Neural progenitor cell (in vitro differentiated cells): ENCODE measurements around the gene GNAS-AS1.
"Not testable (repeated sequence)": the region's sequence is repeated elsewhere in the genome, so short reads cannot be mapped to it uniquely, and the experiment has no call there.

ENCODE experiments used
- EZH2 ChIP-seq: fragments of 200-600 bp; sonication (generic); IDR thresholded peaks from 2 replicates; pipeline ENCODE4 v1.6.1; 2017; ENCODE audit warnings: antibody characterized with exemption, mild to moderate bottlenecking, moderate library complexity
- TF ChIP-seq, protein P1 (sequence below): fragments of 200-600 bp; sonication (generic); IDR thresholded peaks from 2 replicates; pipeline ENCODE4 v1.5.1; 2017; ENCODE audit warnings: antibody characterized with exemption, mild to moderate bottlenecking

DNA sequence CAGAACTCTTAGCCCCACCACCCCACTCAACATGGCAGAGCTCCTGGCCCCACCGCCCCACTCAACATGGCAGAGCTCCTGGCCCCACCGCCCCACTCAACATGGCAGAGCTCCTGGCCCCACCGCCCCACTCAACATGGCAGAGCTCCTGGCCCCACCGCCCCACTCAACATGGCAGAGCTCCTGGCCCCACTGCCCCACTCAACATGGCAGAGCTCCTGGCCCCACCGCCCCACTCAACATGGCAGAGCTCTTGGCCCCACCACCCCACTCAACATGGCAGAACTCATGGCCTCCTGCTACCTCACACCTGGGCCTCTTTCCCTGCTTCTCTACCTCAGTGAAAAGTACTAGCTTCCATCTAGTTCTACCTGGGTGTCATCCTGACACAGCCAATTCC, 21.9 kb downstream of the GNAS-AS1 start:
- TF ChIP-seq, protein P1, sequence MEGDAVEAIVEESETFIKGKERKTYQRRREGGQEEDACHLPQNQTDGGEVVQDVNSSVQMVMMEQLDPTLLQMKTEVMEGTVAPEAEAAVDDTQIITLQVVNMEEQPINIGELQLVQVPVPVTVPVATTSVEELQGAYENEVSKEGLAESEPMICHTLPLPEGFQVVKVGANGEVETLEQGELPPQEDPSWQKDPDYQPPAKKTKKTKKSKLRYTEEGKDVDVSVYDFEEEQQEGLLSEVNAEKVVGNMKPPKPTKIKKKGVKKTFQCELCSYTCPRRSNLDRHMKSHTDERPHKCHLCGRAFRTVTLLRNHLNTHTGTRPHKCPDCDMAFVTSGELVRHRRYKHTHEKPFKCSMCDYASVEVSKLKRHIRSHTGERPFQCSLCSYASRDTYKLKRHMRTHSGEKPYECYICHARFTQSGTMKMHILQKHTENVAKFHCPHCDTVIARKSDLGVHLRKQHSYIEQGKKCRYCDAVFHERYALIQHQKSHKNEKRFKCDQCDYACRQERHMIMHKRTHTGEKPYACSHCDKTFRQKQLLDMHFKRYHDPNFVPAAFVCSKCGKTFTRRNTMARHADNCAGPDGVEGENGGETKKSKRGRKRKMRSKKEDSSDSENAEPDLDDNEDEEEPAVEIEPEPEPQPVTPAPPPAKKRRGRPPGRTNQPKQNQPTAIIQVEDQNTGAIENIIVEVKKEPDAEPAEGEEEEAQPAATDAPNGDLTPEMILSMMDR, result not testable (repeated sequence)
- not testable (repeated sequence) for TF ChIP-seq EZH2
